Glomerular endothelial cell (primary cell): ENCODE measurements around the gene MYO15B. TPM values are rescaled to one million over a fixed set of nuclear protein-coding genes. Genes with fewer than 3 reads are reported as not detected.

Experiments used
- DNase-seq: peaks from one replicate; pipeline ENCODE4 v3.0.0-alpha.2; 2011; ENCODE audit warnings: low read depth, low spot score; ENCODE audit errors: extremely low read depth
- total RNA-seq: library from RNA; depleted of rRNA; stranded (reverse); fragments of >200 nt; gene quantifications from 2 replicates; pipeline ENCODE4 v1.2.3, GENCODE V29; 2015

Gene MYO15B
- total RNA-seq, 1 donor from 2014 or later: 10.6 TPM

DNA sequence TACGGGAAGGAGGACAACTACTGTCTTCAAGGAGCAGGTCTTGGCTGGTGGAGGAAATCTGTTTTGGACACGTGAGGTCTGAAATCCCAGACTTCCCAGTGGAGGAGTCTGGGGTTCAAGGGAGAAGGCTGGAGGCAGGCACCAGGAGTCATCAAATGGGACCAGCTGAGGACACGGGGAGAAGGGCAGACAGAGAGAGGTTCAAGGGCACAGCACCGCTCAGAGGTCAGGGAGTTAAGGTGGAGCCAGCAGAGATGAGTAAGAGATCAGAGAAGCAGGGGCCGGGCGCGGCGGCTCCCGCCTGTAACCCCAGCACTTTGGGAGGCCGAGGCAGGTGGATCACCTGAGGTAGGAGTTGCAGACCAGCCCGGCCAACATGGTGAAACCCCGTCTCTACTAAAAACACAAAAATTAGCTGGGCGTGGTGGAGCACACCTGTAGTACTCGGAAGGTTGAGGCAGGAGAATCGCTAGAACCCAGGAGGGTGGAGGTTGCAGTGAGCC, 35.2 kb downstream of the MYO15B start:
- no peak for DNase-seq

DNA sequence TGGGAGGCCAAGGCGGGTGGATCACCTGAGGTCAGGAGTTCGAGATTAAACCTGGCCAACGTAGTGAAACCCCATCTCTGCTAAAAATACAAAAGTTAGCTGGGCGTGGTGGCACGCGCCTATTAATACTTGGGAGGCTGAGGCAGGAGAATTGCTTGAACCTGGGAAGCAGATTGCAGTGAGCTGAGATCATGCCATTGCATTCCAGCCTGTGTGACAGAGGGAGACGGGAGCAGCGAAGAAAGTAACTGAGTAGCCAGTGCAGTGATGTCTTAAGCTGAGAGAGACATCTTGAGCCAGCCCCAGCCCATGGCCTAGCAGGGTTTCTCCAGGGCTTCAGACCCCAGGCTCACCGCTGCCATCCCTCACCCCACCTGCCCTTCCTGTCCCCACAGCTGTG, 35.8 kb downstream of the MYO15B start:
- no peak for DNase-seq

GRCh38 chr17:75624021-75624420, 36.4 kb downstream of the MYO15B start:
- no peak for DNase-seq

DNA sequence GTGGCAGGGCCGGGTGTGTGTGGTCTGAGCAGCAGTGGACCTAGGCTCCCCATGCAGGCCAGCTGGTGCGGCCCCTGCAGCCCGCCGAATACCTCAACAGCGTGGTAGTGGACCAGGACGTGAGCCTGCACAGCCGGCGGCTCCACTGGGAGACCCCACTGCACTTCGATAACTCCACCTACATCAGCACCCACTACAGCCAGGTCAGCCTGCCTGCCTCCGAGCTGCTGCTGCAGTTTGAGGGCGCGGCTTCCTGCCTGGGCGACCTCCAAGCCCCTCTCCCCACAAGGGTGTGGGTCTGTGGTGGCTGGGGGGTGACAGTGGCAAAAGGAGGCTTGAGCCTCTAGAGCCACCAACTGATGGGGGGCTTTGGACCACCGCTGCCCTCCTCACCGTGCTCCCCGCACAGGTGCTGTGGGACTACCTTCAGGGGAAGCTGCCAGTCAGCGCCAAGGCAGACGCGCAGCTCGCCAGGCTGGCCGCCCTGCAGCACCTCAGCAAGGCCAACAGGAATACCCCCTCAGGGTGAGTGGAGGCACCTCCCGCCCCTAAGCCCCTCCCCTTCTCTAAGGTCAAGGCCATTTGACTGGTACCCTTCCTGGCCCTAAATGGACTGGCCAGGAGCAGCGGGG, 37.2 kb downstream of the MYO15B start:
- DNase-seq: no peak

GRCh38 chr17:75625813-75626486, 38.4 kb downstream of the MYO15B start:
- DNase-seq: no peak

DNA sequence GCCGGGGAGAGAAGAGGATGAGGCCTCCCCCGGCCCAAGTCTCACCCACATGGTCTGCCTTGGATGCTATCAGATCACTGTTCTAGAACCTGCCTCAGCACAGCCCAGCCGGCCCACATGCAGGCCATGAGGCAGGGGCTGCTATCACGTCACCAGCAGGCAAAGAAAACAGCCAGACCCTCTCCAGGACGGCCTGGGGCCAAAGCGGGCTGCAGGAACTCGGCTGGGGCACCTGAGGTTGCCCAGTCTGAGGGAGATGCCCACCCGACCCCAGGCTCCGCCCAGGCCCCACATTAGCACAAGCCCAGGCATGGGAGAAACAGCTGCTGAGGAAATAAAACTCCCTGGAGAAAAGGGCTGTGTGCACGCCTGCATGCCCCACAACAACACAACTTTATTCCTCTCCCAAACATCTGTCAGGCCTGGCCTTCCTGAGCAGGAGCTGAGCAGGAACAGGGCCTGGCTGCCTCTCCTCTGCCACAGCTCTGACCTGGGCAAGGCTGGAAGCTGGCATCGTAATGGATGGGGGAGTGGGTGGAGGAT, 39.0 kb downstream of the MYO15B start:
- DNase-seq: no peak

- DNase-seq: no peak
Measured at GRCh38 chr17:75627094-75627493, 39.5 kb downstream of the MYO15B start.

DNA sequence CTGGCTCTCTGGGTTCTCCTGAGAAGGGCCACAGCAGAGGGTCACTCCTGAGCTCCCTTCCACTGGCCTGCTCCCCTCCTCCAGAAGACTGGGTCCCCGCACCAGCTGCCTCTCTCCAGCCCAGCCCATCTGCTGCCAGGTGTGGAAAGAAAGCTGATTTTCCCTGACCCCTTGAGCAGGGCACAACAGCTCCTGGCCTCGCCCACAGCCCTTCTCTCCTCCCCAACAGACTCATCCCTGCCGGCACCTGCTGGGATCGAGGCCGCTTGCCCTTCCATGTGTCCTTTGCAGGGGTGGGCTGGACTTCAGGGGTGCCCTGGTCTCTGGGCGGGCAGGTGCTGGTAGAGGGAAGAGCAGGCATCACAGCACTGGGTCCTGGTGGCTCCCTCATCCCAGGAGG, 40.8 kb downstream of the MYO15B start:
- no peak for DNase-seq

DNA sequence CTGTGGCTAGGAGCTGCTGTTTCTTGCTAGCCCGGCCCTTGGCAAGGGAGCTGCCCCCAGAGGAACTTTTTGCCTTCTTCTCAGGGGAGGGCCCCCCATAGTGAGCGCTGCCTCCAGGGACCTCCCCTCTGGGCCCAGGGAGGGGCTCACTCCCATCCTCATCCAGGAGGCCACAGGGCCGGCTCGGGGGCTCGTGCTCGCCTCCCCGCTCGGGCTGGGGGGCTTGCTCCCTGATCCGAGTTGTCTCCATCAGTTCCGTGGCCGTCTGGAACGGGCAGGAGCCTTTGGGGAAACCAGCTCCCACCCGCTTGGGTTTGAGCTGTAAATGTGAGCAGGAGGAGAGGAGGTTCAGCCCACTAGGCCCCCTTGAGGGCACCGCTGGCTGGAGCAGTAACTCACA, 41.6 kb downstream of the MYO15B start:
- no peak for DNase-seq

- no peak for DNase-seq
Measured at GRCh38 chr17:75630071-75630917, 42.7 kb downstream of the MYO15B start.

- no peak for DNase-seq
Measured at GRCh38 chr17:75631353-75631752, 43.8 kb downstream of the MYO15B start.

DNA sequence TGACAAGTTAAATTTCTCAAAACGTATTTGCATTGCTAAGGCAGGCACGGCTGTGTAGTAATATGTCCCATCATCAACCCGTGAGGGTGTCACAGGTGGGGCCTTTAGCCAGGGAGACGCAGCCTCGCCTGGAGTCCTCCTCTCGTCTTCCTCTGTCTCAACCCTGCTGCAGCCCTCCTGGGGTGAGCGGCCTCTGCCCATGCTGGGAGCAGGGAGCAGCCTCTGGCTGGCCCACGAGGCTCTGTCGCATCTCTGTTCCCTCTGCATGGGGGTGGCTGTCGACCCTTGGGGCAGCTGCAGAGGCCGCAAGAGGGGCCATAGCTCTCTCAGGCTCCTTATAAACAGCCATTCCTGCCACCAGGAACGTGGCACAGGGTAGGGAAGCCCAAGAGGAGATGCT, 44.8 kb downstream of the MYO15B start:
- no peak for DNase-seq

- no peak for DNase-seq
Measured at GRCh38 chr17:75632863-75633485, 45.4 kb downstream of the MYO15B start, which contains the start of gene SMIM5. Gene SMIM5 (plus strand): TSS chr17:75633434. CDS start chr17:75640202, 6,768 bp downstream.

- peak; percentile 50 for DNase-seq
Measured at GRCh38 chr17:75633486-75634375, 46.1 kb downstream of the MYO15B start.

DNA sequence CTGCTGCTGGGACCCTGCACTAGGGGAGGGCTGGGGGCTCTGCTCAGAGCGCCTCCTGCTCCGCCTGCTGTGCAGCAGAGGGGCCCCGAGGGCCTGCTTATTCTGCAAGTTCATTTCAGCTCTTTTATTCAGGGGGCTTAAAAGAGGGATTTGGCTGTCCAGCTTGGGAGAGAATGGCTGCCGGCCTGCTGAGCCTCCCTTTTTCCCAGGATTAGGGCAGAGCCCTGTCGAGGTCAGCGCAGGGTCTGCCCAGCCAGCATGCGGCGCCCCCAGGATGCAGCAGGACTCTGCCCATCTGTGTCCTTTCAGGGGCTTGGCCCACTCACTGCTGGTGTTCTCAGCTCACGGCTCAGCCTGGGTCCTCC, 46.8 kb downstream of the MYO15B start:
- no peak for DNase-seq

- DNase-seq: no peak
Measured at GRCh38 chr17:75634754-75635609, 47.4 kb downstream of the MYO15B start.

DNA sequence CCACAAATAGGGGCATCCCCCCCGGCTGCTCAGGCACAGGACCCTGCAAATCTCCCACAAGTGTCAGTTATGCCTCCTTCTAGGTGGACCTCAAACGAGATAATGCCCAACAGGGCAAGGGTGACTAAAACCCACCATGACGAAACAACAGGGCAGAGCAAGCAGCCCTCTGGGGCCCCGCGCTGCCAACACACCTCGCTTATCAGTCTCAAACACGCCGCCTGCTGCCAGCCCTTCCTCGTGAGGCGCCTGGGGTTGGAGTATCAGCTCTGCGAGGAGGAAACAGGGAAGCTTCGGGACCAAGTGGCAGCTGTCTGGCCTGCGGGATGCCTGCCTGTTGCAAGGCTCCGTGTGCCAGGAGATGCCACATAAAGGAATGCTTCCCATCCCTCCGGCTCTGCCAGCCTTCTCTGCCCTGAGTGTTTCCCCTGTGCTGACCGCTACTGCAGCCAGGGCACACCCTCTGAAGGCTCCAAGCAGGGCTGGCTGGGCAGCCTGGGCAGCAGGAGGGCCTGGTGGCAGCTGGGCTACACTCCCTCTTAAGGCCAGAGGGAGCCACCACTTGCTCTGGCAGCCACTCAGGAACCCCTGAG, 48.1 kb downstream of the MYO15B start:
- no peak for DNase-seq

DNA sequence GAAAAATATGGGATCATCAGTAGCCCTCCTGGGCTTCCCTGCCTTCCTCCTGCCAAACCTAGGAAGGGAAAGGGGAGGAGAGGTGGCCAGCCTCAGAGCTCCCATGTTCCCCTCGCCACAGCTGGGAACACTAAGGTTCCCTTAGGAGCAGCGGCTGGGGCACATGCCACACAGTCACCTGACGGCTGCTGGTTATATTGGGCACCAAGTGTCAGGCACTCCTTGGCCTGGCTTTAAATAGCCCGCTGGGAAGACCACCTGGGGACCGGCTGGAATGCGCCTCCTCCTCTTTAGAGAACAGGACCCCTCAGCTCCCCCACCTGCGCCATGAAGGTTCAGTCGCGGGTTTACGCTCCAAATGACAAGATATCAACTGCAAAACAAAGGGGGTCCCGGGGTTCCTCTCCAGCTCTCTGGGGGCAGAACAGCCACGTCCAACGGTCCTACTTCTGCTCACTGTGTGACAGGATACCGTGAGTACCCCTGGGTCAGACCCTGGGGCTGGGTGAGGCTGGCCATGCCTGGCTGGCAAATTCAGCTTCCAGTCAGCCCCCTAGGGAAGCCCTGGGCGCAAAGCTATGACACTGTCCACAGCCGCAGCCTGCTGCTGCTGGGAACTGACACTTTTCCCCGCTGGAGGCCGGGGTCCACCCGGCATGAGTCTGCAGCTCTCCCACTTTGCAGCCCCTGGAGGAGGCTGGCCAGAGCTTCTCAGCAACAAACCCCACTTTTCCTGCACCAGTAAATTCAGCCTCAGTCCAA, 49.0 kb downstream of the MYO15B start:
- DNase-seq: no peak
